ENCODE data around the gene CLTCL1. TPM values are rescaled to one million over a fixed set of nuclear protein-coding genes. Genes with fewer than 3 reads are reported as not detected.

CLTCL1 gene
- total and polyA plus RNA-seq, 2 donors (not counting 1 experiment from before 2014, with no cell fraction given) = 1.0 to 5.5 TPM

- TF ChIP-seq EZH2 (IDR thresholded peaks at IDR 0.05; ENCODE audit: borderline replicate concordance, insufficient read depth, low read depth, low read length, poor library complexity, severe bottlenecking) (no peak), CTCF (IDR thresholded peaks at IDR 0.05) (no peak)
- Histone ChIP-seq H3K36me3 (replicated peaks in 1 of 2; ENCODE audit: control extremely low read depth in 1 of 2, control insufficient read depth in 1 of 2, extremely low read depth in 1 of 2, insufficient read depth in 2 of 2, low read length in 1 of 2) (no peaks in the 10 kb centered on the region), H2AFZ (ENCODE audit: insufficient read depth, low read depth, low read length, poor library complexity, severe bottlenecking) (no peak overlapping the region), H3K4me2 (replicated peaks; ENCODE audit: low read depth, low read length, poor library complexity, severe bottlenecking) (no peak overlapping the region), H4K20me1 (ENCODE audit: control insufficient read depth, insufficient read depth, low read length, poor library complexity, severe bottlenecking) (no peaks in the 10 kb centered on the region), H3K79me2 (ENCODE audit: control insufficient read depth, insufficient read depth, low read length) (no peaks in the 10 kb centered on the region), H3K9ac (ENCODE audit: low read length) (no peak overlapping the region), H3K9me3 (ENCODE audit: control extremely low read depth in 1 of 3, control insufficient read depth in 2 of 3, insufficient read depth in 1 of 3, low read length in 2 of 3) (no peaks in the 10 kb centered on the region), H3K27ac (ENCODE audit: low read length in 2 of 2) (no peak overlapping the region), H3K27me3 (replicated peaks in 1 of 4; ENCODE audit: control extremely low read depth in 1 of 4, control insufficient read depth in 3 of 4, insufficient read depth in 4 of 4, low read length in 3 of 4) (no peaks in the 10 kb centered on the region), H3K4me1 (ENCODE audit: control insufficient read depth in 2 of 2, insufficient read depth in 2 of 2, low read length in 2 of 2) (no peaks in the 10 kb centered on the region), H3K4me3 (ENCODE audit: control extremely low read depth in 1 of 5, extremely low read depth in 1 of 5, insufficient read depth in 1 of 5, low read depth in 2 of 5, low read length in 4 of 5) (no peak overlapping the region)
- no peak overlapping the region for H3K4me3 Mint-ChIP-seq
- WGBS (ENCODE audit: insufficient coverage) = no CpG with 5 or more reads among the region's 4 CpGs
- no peaks in the 10 kb centered on the region for H3K27me3 Mint-ChIP-seq
- H3K4me1 Mint-ChIP-seq = no peaks in the 10 kb centered on the region
- H3K9me3 Mint-ChIP-seq (ENCODE audit: insufficient read depth) = no peaks in the 10 kb centered on the region
- no peak for DNase-seq
- intact Hi-C loops (cut with micrococcal nuclease) = no loop called here
- ChIA-PET CTCF (no interaction called here), POLR2A (no interaction called here)
- no peak for ATAC-seq (ENCODE audit: low read depth)
- H3K27ac Mint-ChIP-seq = no peak overlapping the region
These were observed 48.8 kb downstream of the CLTCL1 start for GRCh38 chr22:19242699-19243098.

GRCh38 chr22:19241593-19241906 lies 50.0 kb downstream of the CLTCL1 start:
- Mint-ChIP-seq H3K27ac (no peak overlapping the region), H3K9me3 (ENCODE audit: insufficient read depth) (no peaks in the 10 kb centered on the region), H3K27me3 (no peaks in the 10 kb centered on the region), H3K4me1 (no peaks in the 10 kb centered on the region), H3K4me3 (no peak overlapping the region)
- H3K36me3 ChIP-seq (replicated peaks in 1 of 2; ENCODE audit: control extremely low read depth in 1 of 2, control insufficient read depth in 1 of 2, extremely low read depth in 1 of 2, insufficient read depth in 2 of 2, low read length in 1 of 2) = no peaks in the 10 kb centered on the region
- H3K4me1 ChIP-seq (ENCODE audit: control insufficient read depth in 2 of 2, insufficient read depth in 2 of 2, low read length in 2 of 2) = no peaks in the 10 kb centered on the region
- no peak overlapping the region for H3K4me2 ChIP-seq (replicated peaks; ENCODE audit: low read depth, low read length, poor library complexity, severe bottlenecking)
- H3K9me3 ChIP-seq (ENCODE audit: control extremely low read depth in 1 of 3, control insufficient read depth in 2 of 3, insufficient read depth in 1 of 3, low read length in 2 of 3) = no peaks in the 10 kb centered on the region
- H3K27ac ChIP-seq (ENCODE audit: low read length in 2 of 2) = no peak overlapping the region
- H4K20me1 ChIP-seq (ENCODE audit: control insufficient read depth, insufficient read depth, low read length, poor library complexity, severe bottlenecking) = no peaks in the 10 kb centered on the region
- no peak overlapping the region for H3K9ac ChIP-seq (ENCODE audit: low read length)
- WGBS (ENCODE audit: insufficient coverage) = 92% methylated on average over 6 of the region's 6 CpGs
- CTCF ChIA-PET = interaction anchor here (0.6 kb wide), 1 partner anchor 154 kb away, joined by 3 read pairs; no protein-coding TSS in a partner anchor
- DNase-seq (no peak), ATAC-seq (ENCODE audit: low read depth) (no peak)
- POLR2A ChIA-PET = no interaction called here
- no peaks in the 10 kb centered on the region for H3K79me2 ChIP-seq (ENCODE audit: control insufficient read depth, insufficient read depth, low read length)
- no peaks in the 10 kb centered on the region for H3K27me3 ChIP-seq (replicated peaks in 1 of 4; ENCODE audit: control extremely low read depth in 1 of 4, control insufficient read depth in 3 of 4, insufficient read depth in 4 of 4, low read length in 3 of 4)
- intact Hi-C loops (cut with micrococcal nuclease) = no loop called here
- H3K4me3 ChIP-seq (ENCODE audit: control extremely low read depth in 1 of 5, extremely low read depth in 1 of 5, insufficient read depth in 1 of 5, low read depth in 2 of 5, low read length in 4 of 5) = no peak overlapping the region
- TF ChIP-seq EZH2 (IDR thresholded peaks at IDR 0.05; ENCODE audit: borderline replicate concordance, insufficient read depth, low read depth, low read length, poor library complexity, severe bottlenecking) (no peak), CTCF (IDR thresholded peaks at IDR 0.05) (no peak)
- no peak overlapping the region for H2AFZ ChIP-seq (ENCODE audit: insufficient read depth, low read depth, low read length, poor library complexity, severe bottlenecking)

Measured in B cell (primary cell).